Spleen (tissue), 11 donors: ENCODE results near the gene GAL3ST2. TPM values are rescaled to one million over a fixed set of nuclear protein-coding genes. Genes with fewer than 3 reads are reported as not detected.
A peak's percentile ranks its signal among the peaks of the same experiment; 100 is the strongest.
"Not testable (repeated sequence)": the region's sequence is repeated elsewhere in the genome, so short reads cannot be mapped to it uniquely, and the experiment has no call there.

Source experiments
- DNase-seq: peaks from one replicate; pipeline ENCODE4 v3.0.0-alpha.2; 2020
- H3K27ac ChIP-seq, 8 donors: fragments of 200-600 bp; sonication (generic) in 7 of 8; 1 replicate in 4 of 8; 2 replicates in 4 of 8; pipeline versions ENCODE4 v1.5.0 to v1.8.0; 2016 to 2021; ENCODE audit warnings: inconsistent platforms in 4 of 8, mild to moderate bottlenecking in 4 of 8, moderate library complexity in 1 of 8
- H3K27me3 ChIP-seq, 7 donors: fragments of 200-600 bp; sonication (generic) in 6 of 7; replicated peaks in 1 of 7; 1 replicate in 4 of 7; 2 replicates in 3 of 7; pipeline versions ENCODE4 v1.5.0 to v1.8.0; 2016 to 2021; ENCODE audit warnings: inconsistent platforms in 3 of 7, mild to moderate bottlenecking in 1 of 7
- H3K36me3 ChIP-seq, 6 donors: fragments of 200-600 bp; sonication (generic) in 5 of 6; 1 replicate in 4 of 6; 2 replicates in 2 of 6; pipeline versions ENCODE4 v1.5.0 to v1.8.0; 2016 to 2021; ENCODE audit warnings: inconsistent platforms in 2 of 6
- H3K4me1 ChIP-seq, 6 donors: fragments of 200-600 bp; sonication (generic) in 5 of 6; 1 replicate in 3 of 6; 2 replicates in 3 of 6; pipeline versions ENCODE4 v1.5.0 to v1.8.0; 2016 to 2021; ENCODE audit warnings: inconsistent platforms in 3 of 6
- H3K4me3 ChIP-seq, 8 donors: fragments of 200-600 bp; sonication (generic) in 7 of 8; 1 replicate in 4 of 8; 2 replicates in 4 of 8; pipeline versions ENCODE4 v1.5.0 to v1.8.0; 2016 to 2021; ENCODE audit warnings: inconsistent platforms in 4 of 8, mild to moderate bottlenecking in 4 of 8, moderate library complexity in 2 of 8
- H3K9me3 ChIP-seq, 8 donors: fragments of 200-600 bp; sonication (generic) in 7 of 8; 1 replicate in 4 of 8; 2 replicates in 4 of 8; pipeline versions ENCODE4 v1.5.0 to v1.8.0; 2016 to 2021; ENCODE audit warnings: inconsistent platforms in 4 of 8
- POLR2A ChIP-seq, 3 donors: fragments of 450-650 bp; IDR thresholded peaks; one replicate each; pipeline ENCODE4 v1.5.1; 2017; ENCODE audit warnings: antibody characterized with exemption in 3 of 3, mild to moderate bottlenecking in 1 of 3
- POLR2AphosphoS5 ChIP-seq, 3 donors: sonication (generic); formaldehyde crosslinking; IDR thresholded peaks; one replicate each; pipeline ENCODE4 v1.5.1; 2017; ENCODE audit warnings: antibody characterized with exemption in 3 of 3
- WGBS, 5 donors: extraction: QIAGEN DNeasy Blood & Tissue Kit in 3 of 5; methylation state at CpG; one replicate each; pipeline versions ENCODE4 v1.1.5 to v1.1.7; 2013 to 2018; 5-methylcytosine and 5-hydroxymethylcytosine counted together
- intact Hi-C: fragments of 100-400 bp; cut with DNase I; formaldehyde crosslinking; loops from one replicate; pipeline ENCODE4 v1.15.0; 2023; ENCODE audit warnings: low total_unique reads
- polyA plus RNA-seq, 3 donors: library from polyadenylated mRNA; stranded (reverse); fragments of 200-250 nt; gene quantifications; one replicate each; pipeline ENCODE4 v1.2.1, GENCODE V29; 2013
- total RNA-seq, 7 donors: library from RNA; depleted of rRNA in 3 of 7; stranded (reverse); fragments of >200 nt in 3 of 7; fragmentation: NEBNext Ultra II Directional in 4 of 7; extraction: Animal tissue kit (Norgen Biotek cat#: 25700) in 4 of 7; gene quantifications; one replicate each; pipeline versions ENCODE4 v1.1.0 to v1.2.1, GENCODE V29; 2016 to 2021
- TF ChIP-seq, protein P1 (sequence below), 11 experiments: fragments of 200-600 bp in 7 of 11; fragments of 450-650 bp in 4 of 11; sonication (generic) in 4 of 11; IDR thresholded peaks in 8 of 11; conservative IDR thresholded peaks in 3 of 11; 1 replicate in 7 of 11; 2 replicates in 4 of 11; pipeline versions ENCODE4 v1.4.0 to v1.8.0; 2016 to 2021; ENCODE audit warnings: antibody characterized with exemption in 11 of 11, inconsistent platforms in 4 of 11, mild to moderate bottlenecking in 1 of 11
- donor health status: healthy with polysubstance abuse.
- donor health status: DM: no; HTN: no; CAD: no; lungs with moderate emphysema.
- donor health status: DM: no; HTN: no; CAD: no.
- donor health status: Bipolar disorder and iron deficiency.
- donor health status: healthy.
- donor health status: DM: no; HTN: no; CAD: no.
- donor health status: DM: yes; HTN: yes; CAD: no.

The GAL3ST2 gene
- total and polyA plus RNA-seq, 10 donors, result 0.25 to 0.85 TPM; not detected in 8

DNA sequence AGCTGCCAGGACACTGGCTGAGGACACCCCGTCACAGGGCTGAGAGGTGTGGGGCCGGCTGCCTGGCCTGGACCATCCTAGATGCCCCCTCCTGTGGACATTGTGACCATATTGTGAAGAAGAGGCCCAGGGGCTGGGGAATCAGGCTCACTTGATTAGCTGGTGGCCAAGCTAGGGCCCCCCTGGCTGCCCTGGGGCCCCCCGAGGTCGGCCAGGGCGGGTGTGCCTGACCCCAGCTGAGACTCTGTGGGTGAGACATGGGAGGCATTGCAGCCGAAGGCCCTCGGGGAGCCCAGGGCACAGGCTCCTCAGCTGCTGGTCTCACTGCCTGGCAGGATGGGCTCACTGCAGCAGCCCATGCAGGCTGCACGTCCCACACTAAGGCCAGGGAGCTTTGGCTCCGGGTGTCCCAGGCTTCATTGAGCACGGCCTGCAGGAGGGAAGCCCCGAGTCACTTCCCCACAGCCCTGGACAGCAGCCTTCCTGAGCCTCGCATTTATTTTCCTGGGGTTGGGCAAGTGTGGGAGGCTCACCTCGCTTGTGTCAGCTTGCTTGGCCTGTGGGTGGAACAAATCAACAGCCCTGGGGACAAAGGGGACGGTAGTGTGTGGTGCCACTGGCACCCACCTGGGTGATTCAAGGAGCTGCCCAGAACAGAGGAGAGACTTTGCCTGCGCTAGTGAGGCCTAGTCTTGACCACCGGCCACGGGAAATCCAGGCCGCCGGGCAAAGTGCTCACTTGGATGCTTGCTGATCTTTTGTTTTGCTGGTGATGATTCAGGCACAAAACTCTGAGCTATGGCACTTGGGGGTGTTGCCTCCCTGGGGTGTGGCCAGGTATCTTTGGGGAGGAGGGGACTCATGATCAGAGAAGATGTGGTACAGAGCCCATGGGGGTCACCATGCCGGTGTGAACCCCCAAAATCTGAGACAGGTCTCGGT is 1.3 kb downstream of the GAL3ST2 start:
- no peak for TF ChIP-seq POLR2AphosphoS5 (IDR thresholded peaks at IDR 0.05)
- TF ChIP-seq POLR2A (IDR thresholded peaks at IDR 0.05), result no peak
- TF ChIP-seq, protein P1, sequence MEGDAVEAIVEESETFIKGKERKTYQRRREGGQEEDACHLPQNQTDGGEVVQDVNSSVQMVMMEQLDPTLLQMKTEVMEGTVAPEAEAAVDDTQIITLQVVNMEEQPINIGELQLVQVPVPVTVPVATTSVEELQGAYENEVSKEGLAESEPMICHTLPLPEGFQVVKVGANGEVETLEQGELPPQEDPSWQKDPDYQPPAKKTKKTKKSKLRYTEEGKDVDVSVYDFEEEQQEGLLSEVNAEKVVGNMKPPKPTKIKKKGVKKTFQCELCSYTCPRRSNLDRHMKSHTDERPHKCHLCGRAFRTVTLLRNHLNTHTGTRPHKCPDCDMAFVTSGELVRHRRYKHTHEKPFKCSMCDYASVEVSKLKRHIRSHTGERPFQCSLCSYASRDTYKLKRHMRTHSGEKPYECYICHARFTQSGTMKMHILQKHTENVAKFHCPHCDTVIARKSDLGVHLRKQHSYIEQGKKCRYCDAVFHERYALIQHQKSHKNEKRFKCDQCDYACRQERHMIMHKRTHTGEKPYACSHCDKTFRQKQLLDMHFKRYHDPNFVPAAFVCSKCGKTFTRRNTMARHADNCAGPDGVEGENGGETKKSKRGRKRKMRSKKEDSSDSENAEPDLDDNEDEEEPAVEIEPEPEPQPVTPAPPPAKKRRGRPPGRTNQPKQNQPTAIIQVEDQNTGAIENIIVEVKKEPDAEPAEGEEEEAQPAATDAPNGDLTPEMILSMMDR (IDR thresholded peaks at IDR 0.05 in 8 of 11, conservative IDR thresholded peaks at IDR 0.05 in 3 of 11), result no peak
- Histone ChIP-seq H3K27ac (no peak overlapping the region), H3K9me3 (peaks cover 6 to 30% (median 22%) of the 10 kb centered on the region in 8 donors), H3K36me3 (no peaks in the 10 kb centered on the region), H3K27me3 (peaks cover 0 to 50% (median 12%) of the 10 kb centered on the region in 7 donors), H3K4me3 (no peak overlapping the region), H3K4me1 (peaks cover 0 to 6% (median under 1%) of the 10 kb centered on the region in 6 donors)
- 75 to 92% (median 83%) methylated on average over 9 to 21 of the region's 21 CpGs for WGBS, 5 donors
- intact Hi-C loops, result no loop called here
- peak; percentile 56 for DNase-seq

DNA sequence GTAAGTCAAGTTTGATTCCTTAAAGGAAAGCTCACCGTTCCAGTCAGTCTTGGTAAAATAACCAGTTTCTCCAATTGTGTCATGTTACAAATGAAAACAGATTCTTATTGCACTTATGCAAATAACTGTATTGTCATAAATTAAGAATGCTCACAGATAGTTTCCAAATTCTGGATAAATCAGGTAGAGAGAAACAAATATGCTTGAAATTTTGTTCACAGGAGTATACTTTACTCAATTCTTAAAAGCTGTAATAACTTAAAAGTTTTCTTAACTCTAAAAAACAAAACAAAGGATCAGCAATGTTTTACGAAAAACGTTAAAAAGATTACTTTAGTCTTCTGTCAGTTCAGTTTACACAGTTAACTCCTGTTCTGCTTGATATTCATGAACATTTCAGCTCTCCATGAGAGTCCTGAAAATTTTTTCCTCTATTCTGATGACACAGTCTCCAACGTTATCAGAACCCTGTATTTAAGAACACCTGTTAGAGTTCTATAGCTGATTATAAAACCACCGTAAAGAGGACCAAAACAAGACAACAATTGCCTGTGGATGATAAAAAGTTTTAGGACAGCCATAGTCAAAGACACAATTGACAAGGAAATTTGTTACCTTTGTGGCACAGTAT is 4.4 kb downstream of the GAL3ST2 start:
- 88 to 91% (median 90%) methylated on average over 5 of the region's 5 CpGs for WGBS, 5 donors
- intact Hi-C loops, result no loop called here
- no peak for TF ChIP-seq POLR2AphosphoS5 (IDR thresholded peaks at IDR 0.05)
- TF ChIP-seq POLR2A (IDR thresholded peaks at IDR 0.05), result no peak
- TF ChIP-seq, protein P1 (IDR thresholded peaks at IDR 0.05 in 8 of 11, conservative IDR thresholded peaks at IDR 0.05 in 3 of 11), result no peak
- H3K4me1 ChIP-seq, result no peaks in the 10 kb centered on the region
- no peak overlapping the region for H3K4me3 ChIP-seq
- no peak overlapping the region for H3K27ac ChIP-seq
- peaks cover 0 to 20% (median 0%) of the 10 kb centered on the region in 7 donors for H3K27me3 ChIP-seq
- peaks cover 6 to 31% (median 22%) of the 10 kb centered on the region in 8 donors for H3K9me3 ChIP-seq
- no peak for DNase-seq
- H3K36me3 ChIP-seq, result no peaks in the 10 kb centered on the region

DNA sequence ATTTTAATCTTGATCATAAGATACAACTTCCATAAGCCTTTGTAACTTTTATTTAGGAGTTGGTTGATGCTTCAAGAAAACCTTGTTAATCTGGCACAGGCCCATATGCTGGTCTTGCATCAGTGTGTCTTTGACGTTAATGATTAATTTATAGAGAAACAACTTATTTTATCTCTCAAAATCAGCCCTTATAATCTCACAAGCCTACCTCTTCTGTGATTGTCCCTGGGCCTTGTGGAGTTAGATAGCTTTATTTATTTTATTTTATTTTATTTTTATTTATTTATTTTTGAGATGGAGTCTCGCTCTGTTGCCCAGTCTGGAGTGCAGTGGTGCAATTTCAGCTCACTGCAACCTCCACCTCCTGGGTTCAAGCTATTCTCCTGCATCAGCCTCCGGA is 5.4 kb downstream of the GAL3ST2 start:
- Histone ChIP-seq H3K27me3 (peaks cover 0 to 11% (median 0%) of the 10 kb centered on the region in 7 donors), H3K9me3 (peaks cover 6 to 31% (median 22%) of the 10 kb centered on the region in 8 donors)
- DNase-seq, H3K27ac ChIP-seq, H3K36me3 ChIP-seq, intact Hi-C loops, H3K4me3 ChIP-seq, H3K4me1 ChIP-seq: not testable (repeated sequence)
- WGBS, 5 donors, result 86 to 96% (median 91%) methylated on average over 3 of the region's 3 CpGs

DNA sequence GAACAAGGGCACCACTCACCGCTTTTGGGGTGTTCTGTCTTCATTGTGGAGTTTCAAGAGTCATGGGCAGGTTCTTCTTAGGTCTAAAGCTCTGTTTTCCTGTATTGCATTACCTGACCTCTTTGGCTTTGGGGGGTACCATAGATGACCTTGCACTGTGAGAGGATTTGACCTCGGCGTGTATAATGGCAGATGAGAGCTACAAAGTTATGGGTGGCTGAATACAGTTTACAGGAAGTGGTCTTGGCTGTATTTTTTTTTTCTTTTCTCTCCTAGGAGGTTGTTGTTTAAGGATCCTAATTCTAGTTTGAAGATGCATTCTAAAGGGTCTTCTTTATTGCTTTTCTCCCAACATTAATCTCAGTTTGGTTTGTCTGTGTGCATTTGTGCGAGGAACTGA is 11.5 kb downstream of the GAL3ST2 start:
- no peak for DNase-seq
- TF ChIP-seq POLR2AphosphoS5 (IDR thresholded peaks at IDR 0.05) (no peak), POLR2A (IDR thresholded peaks at IDR 0.05) (no peak)
- TF ChIP-seq, protein P1 (IDR thresholded peaks at IDR 0.05 in 8 of 11, conservative IDR thresholded peaks at IDR 0.05 in 3 of 11), result no peak
- WGBS, 5 donors, result 62 to 76% (median 73%) methylated on average over 4 of the region's 4 CpGs
- Histone ChIP-seq H3K9me3 (peaks cover 0 to 6% (median 0%) of the 10 kb centered on the region in 8 donors), H3K27me3 (no peaks in the 10 kb centered on the region), H3K4me1 (peaks cover 0 to 16% (median 2%) of the 10 kb centered on the region in 6 donors), H3K36me3 (no peaks in the 10 kb centered on the region), H3K4me3 (no peak overlapping the region), H3K27ac (no peak overlapping the region)
- intact Hi-C loops, result no loop called here
